K562 (cell line): ENCODE data around the gene ZBTB8A. TPM values are rescaled to one million over a fixed set of nuclear protein-coding genes. Genes with fewer than 3 reads are reported as not detected.

Experiments used
- HDGF ChIP-seq: fragments of 450-650 bp; IDR thresholded peaks from 2 replicates; pipeline ENCODE4 v1.6.1; 2016
- HNRNPK ChIP-seq: fragments of 200-400 bp; formaldehyde crosslinking; IDR thresholded peaks from one replicate; pipeline ENCODE4 v1.6.1; 2018; ENCODE audit warnings: mild to moderate bottlenecking, low read depth, low read length; ENCODE audit not compliant: poor library complexity, severe bottlenecking
- ID3 ChIP-seq, 2 experiments: fragments of 250-450 bp in 1 of 2; fragments of 450-650 bp in 1 of 2; sonication (Bioruptor Pico) in 1 of 2; IDR thresholded peaks; 2 replicates each; pipeline versions ENCODE4 v1.6.1 to v1.8.0; 2016 to 2021; ENCODE audit warnings: mild to moderate bottlenecking in 2 of 2, moderate library complexity in 2 of 2, missing compliant biosample characterization in 1 of 2, missing genetic modification characterization in 1 of 2
- KAT8 ChIP-seq: fragments of 450-650 bp; IDR thresholded peaks from 2 replicates; pipeline ENCODE4 v1.6.1; 2016; ENCODE audit warnings: low read depth, mild to moderate bottlenecking
- NR3C1 ChIP-seq: sonication (generic); formaldehyde crosslinking; IDR thresholded peaks from 2 replicates; pipeline ENCODE4 v1.8.1; 2022; ENCODE audit warnings: missing genetic modification reagents
- PCBP1 ChIP-seq: fragments of 200-400 bp; formaldehyde crosslinking; IDR thresholded peaks from 2 replicates; pipeline ENCODE4 v1.6.1; 2018; ENCODE audit warnings: mild to moderate bottlenecking, low read depth, low read length; ENCODE audit not compliant: poor library complexity, severe bottlenecking
- PYGO2 ChIP-seq: fragments of 450-650 bp; IDR thresholded peaks from 2 replicates; pipeline ENCODE4 v1.6.1; 2016; ENCODE audit warnings: mild to moderate bottlenecking, missing genetic modification characterization, moderate library complexity, missing compliant biosample characterization
- RREB1 ChIP-seq: fragments of 250-450 bp; sonication (Bioruptor Pico); IDR thresholded peaks from 2 replicates; pipeline ENCODE4 v1.4.0; 2020
- SLC30A9 ChIP-seq: fragments of 250-450 bp; sonication (Bioruptor Pico); IDR thresholded peaks from 2 replicates; pipeline ENCODE4 v1.8.0; 2022; ENCODE audit warnings: mild to moderate bottlenecking, moderate library complexity
- TEAD2 ChIP-seq: fragments of 450-650 bp; IDR thresholded peaks from 2 replicates; pipeline ENCODE4 v1.6.1; 2016; ENCODE audit warnings: missing genetic modification characterization, control low read depth, missing compliant biosample characterization
- THRAP3 ChIP-seq: fragments of 450-650 bp; IDR thresholded peaks from 2 replicates; pipeline ENCODE4 v1.6.1; 2016; ENCODE audit warnings: mild to moderate bottlenecking, inconsistent platforms, borderline replicate concordance
- ZFP1 ChIP-seq: fragments of 450-650 bp; formaldehyde crosslinking; IDR thresholded peaks from 2 replicates; pipeline ENCODE4 v1.4.0; 2020; ENCODE audit warnings: mild to moderate bottlenecking, mixed read lengths
- ZNF12 ChIP-seq: sonication (generic); formaldehyde crosslinking; IDR thresholded peaks from 2 replicates; pipeline ENCODE4 v1.4.0; 2020; ENCODE audit warnings: mild to moderate bottlenecking, missing genetic modification reagents
- ZNF146 ChIP-seq: IDR thresholded peaks from one replicate; pipeline ENCODE4 v1.6.1; 2018; ENCODE audit warnings: missing compliant biosample characterization; ENCODE audit not compliant: unreplicated experiment
- ZNF24 ChIP-seq: fragments of 450-650 bp; IDR thresholded peaks from 2 replicates; pipeline ENCODE4 v1.6.1; 2016
- ZNF518B ChIP-seq: fragments of 250-450 bp; sonication (Bioruptor Pico); IDR thresholded peaks from 2 replicates; pipeline ENCODE4 v1.5.0; 2021; ENCODE audit warnings: mild to moderate bottlenecking, moderate library complexity
- ZNF561 ChIP-seq: fragments of 450-650 bp; formaldehyde crosslinking; conservative IDR thresholded peaks from 2 replicates; pipeline ENCODE4 v1.4.0; 2020; ENCODE audit warnings: mild to moderate bottlenecking, moderate library complexity
- ZNF655 ChIP-seq: fragments of 250-450 bp; sonication (Bioruptor Pico); IDR thresholded peaks from 2 replicates; pipeline ENCODE4 v1.5.0; 2021
- polyA plus RNA-seq, 8 experiments: library from polyadenylated mRNA; depleted of rRNA in 4 of 8; stranded (reverse) in 5 of 8; unstranded in 3 of 8; fragments of >200 nt; fragmentation: Nextera tagmentation in 2 of 8; fragmentation: Illumina TruSeq in 1 of 8; extraction: Ambion mirVana in 2 of 8; extraction: Trizol in 1 of 8; gene quantifications; 2 replicates each; pipeline versions ENCODE4 v1.2.1 to v1.2.3, GENCODE V29; 2011 to 2014; ENCODE audit warnings: inconsistent platforms in 1 of 8, missing spikeins in 1 of 8
- total RNA-seq, 7 experiments: library from RNA; depleted of rRNA in 6 of 7; stranded (reverse); fragments of >200 nt in 6 of 7; fragmentation: Illumina TruSeq in 2 of 7; extraction: Trizol in 2 of 7; gene quantifications; 2 replicates each; pipeline versions ENCODE4 v1.2.1 to v1.2.3, GENCODE V29; 2011 to 2021; ENCODE audit warnings: low replicate concordance in 1 of 7

The ZBTB8A gene
- total and polyA plus RNA-seq, 9 of the 15 experiments (the other 6 are each of a cell fraction or from before 2014, with no cell fraction given), result 0.01 to 0.64 (median 0.09) TPM

- TF ChIP-seq ZNF561 (CRISPR knock-in tag) (no peak), ZNF518B (CRISPR knock-in tag) (no peak), PYGO2 (tag) (no peak), ZNF24 (no peak), ID3 (CRISPR knock-in tag; IDR thresholded peaks at IDR 0.05) (no peak), ID3 (tag; IDR thresholded peaks at IDR 0.05) (no peak), HDGF (no peak), SLC30A9 (CRISPR knock-in tag) (no peak), TEAD2 (tag) (no peak), KAT8 (no peak), HNRNPK (no peak), RREB1 (CRISPR knock-in tag) (no peak), ZNF146 (no peak), PCBP1 (no peak), THRAP3 (no peak), ZNF12 (CRISPR knock-in tag) (0 out of 2 replicates have a peak, but pooled peaks have one; percentile 37), ZNF655 (CRISPR knock-in tag) (no peak), NR3C1 (CRISPR knock-in tag) (no peak), ZFP1 (CRISPR knock-in tag) (no peak)
Measured at GRCh38 chr1:32538887-32539583, at the start of gene ZBTB8A (continued).
